Stimulated activated naive CD4-positive, alpha-beta T cell treated with Interleukin-2 at 50 U/mL for 16 hours (primary cell): ENCODE data around the gene NMRK2.
"Not testable (repeated sequence)": the region's sequence is repeated elsewhere in the genome, so short reads cannot be mapped to it uniquely, and the experiment has no call there.

Experiments
- DNase-seq: peaks from one replicate; lab custom pipeline; 2025; lab: John Stamatoyannopoulos, UW

Gene NMRK2, protein sequence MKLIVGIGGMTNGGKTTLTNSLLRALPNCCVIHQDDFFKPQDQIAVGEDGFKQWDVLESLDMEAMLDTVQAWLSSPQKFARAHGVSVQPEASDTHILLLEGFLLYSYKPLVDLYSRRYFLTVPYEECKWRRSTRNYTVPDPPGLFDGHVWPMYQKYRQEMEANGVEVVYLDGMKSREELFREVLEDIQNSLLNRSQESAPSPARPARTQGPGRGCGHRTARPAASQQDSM

DNA sequence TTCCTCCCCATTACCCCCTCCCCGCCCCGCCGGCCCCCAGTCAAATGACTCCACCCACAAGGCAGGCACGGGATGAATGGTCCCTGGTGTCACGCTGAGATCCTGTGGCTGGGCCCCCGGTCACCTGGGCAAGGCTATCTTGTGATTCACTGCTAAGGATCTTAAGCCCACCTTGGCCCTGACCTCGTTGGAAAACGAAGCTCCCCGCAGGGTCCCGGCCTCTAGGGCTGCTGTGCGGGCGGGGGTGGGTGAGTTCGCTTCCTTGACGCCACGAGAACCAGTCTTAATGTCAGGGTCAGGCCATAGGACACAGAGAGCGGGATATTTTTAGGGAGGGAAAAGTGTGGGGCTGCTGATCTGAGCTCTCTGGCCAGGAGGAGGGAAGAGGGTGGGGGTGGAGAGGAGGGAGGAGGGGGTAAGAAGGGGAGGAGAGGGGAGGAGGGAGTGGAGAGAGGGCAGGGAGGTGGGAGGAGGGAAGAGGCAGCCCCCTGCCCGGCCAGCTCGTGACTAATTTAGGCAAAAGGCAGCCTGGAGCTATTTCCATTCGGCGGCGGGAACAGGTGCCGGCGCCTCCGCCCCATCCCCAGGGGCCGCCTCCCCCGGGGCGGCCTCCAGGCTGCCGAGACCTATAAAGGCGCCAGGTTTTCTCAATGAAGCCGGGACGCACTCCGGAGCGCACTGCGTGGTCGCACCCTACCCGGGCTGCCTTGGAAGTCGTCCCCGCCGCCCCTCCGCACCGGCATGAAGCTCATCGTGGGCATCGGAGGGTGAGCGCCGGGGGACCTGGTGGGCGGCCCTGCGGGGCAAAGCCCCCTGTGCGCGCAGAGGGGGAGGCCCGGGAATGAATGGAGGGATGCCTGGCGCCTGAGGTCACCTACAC is at the start of gene NMRK2:
Gene NMRK2 (plus strand): TSS at position 139 of the 880 bp plus-strand sequence. CDS start 603 bp downstream, at position 742.
- no peak for DNase-seq

DNA sequence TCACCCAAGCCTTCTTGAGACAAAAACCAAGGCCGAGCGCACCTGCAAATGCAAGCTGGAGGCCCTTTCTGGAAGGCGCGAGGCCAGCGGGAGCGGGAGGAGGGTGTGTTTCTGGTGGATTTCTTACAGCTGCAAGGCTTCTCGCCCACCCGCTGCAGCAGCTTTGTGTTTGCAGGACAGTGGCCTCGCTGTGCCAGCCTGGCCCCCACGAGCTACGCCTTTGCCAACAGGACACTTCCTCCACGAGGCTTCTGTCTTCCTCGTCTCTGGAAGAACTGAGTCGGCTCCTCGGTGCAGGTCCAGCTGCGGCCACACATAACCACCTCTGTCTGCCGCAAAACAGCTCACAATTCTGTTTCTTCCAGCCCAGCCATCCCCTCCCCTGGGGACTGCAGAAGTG is 42.3 kb upstream of the NMRK2 start:
- DNase-seq: no peak

DNA sequence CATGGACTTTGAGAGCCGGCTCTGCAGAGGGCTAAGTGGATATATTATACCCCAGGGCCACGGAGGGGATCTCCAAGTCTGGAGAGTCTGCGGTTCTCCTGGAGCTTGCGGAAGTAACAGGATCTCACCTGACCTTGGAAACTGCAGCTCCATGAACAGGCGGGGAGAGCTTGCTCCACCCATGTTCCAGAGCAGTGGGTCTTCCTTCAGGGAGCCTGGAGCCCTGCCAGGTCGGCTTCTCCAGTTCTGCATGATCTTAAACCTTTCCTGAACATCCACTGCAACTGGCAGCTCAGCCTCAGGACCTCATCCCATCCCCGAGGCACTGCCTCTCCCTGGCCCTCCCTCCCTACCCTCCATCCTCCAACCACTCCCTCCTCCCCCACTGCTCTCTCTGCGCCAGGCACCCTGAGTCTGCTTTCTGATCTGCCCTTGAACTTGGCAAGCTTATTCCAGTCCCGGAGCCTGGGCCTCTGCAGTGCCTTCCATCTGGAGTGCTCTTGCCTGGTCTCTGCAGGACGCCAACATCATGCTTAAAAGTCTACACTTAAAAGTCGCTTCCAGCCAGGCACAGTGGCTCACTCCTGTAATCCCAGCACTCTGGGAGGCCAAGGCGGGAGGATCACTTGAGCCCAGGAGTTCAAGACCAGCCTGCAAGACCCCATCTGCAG is 39.2 kb upstream of the NMRK2 start:
- no peak for DNase-seq

DNA sequence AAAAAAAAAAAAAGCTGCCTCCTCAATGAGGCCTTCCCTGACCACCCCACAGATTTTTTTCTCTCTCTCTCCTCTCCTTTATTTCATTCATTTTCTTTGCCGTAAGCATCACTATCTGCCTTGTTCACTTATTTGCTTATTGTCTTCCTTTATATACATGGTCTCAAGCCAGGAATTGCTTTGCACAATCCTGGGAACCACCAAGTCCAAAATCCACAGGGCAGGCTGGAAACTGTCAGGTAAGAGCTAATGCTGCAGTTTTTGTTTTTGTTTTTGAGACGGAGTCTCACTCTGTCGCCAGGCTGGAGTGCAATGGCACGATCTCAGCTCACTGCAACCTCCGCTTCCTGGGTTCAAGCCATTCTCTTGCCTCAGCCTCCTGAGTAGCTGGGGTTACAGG is 37.9 kb upstream of the NMRK2 start:
- DNase-seq: not testable (repeated sequence)

DNA sequence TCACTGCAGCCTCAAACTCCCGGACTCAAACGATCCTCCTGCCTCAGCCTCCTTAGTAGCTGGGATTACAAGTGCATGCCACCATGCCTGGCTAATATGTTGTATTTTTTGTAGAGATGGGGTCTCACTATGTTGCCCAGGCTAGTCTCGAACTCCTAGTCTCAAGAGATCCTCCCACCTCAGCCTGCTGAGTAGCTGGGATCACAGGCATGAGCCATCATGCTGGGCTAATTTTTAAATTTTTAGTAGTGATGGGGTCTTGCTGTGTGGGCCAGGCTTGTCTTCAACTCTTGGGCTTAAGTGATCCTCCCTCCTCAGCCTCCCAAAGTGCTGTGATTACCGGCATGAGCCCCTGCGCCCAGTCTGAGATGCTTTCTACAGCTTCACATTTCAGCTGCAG is 37.1 kb upstream of the NMRK2 start:
- DNase-seq: no peak

DNA sequence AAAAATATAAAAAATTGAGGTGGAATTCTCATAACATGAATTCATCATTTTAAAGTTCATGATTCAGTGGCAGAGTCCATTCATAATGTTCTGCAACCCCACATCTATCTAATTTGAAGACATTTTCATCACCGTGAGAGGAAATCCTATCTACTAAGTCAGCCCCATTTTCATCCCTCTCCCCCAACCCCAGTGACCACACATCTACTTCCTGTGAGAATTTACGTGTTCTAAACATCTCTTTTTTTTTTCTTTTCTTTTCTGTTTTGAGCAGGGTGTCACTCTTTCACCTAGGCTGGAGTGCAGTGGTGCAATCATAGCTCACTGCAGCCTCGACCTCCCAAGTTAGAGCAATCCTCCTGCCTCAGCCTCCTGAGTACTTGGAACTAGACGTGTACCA is 34.9 kb upstream of the NMRK2 start:
- no peak for DNase-seq

DNA sequence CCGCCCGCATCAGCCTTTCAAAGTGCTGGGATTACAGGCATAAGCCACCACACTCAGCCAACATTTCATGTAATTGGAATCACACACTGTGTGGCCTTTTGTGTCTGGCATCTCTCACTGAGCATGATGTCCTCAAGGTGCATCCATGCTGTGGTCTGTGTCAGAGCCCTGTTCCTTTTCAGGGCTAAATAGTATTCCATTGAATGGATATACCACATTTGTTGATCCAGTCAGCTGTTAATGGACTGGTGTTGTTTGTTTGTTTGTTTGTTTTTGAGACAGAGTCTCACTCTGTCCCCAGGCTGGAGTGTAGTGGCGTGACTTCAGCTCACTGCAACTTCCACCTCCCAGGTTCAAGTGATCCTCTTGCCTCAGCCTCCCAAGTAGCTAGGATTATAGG is 34.4 kb upstream of the NMRK2 start:
- no peak for DNase-seq

DNA sequence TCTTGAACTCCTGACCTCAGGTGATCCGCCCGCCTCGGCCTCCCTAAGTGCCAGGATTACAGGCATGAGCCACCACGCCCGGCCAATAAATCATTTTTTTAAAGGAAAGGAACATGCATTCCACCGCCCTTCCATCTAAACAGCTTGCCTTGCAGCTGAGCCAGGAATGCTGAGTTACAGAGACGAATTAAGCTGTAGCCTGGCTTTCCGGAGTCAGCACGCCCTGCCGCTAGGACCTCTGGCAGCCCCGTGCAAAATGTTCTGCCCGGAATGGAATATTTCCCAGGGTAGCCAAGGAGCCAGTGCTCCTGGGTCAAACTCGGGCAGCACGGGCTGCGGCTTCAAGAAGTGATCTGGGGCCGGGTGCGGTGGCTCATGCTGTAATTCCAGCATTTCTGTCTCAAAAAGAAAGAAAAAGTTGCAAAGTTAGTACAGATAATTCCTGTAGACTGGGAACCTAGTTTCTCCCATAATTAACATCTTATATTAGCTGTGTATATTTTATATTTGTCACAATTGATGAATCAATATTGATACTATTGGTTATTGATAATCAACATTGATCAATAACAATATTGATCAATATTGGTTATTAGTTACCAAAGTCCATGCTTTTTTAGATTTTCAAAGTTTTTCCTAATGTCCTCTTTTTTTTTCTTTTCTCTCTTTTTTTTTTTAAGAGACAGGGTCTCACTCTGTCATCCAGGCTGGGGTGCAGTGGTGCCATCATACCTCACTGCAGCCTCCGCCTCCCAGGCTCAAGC is 33.2 kb upstream of the NMRK2 start:
- no peak for DNase-seq

DNA sequence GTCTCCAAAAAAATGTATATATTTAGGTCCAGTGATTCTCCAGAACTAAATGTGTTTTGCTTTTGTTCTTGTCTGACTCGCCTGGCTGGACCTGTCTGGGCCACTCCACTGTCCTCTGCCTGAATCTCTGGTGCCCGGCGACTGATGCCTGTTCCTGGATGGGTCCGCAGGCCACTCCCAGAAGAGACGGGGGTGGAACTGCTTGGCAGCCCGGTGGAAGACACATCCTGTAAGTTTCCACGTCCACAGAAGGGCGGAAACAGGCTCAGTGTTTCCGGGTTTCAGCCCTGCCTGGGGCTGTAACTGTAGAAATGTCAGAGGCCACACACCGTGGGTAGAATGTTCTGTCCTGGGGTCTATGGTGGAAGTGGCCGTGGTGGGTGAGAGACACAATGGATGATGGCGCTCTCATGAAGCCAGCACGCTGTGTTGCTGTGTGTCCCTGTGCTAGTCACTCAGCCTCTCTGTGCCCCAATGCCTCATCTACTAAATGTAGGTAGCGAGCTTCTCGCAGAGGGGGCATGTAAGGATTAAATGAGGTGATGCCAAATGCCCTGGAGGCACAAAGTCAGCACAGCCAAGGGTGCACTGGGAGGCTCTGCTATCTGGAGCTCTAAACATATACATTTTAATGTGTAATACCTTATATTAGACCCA is 30.4 kb upstream of the NMRK2 start:
- DNase-seq: no peak

DNA sequence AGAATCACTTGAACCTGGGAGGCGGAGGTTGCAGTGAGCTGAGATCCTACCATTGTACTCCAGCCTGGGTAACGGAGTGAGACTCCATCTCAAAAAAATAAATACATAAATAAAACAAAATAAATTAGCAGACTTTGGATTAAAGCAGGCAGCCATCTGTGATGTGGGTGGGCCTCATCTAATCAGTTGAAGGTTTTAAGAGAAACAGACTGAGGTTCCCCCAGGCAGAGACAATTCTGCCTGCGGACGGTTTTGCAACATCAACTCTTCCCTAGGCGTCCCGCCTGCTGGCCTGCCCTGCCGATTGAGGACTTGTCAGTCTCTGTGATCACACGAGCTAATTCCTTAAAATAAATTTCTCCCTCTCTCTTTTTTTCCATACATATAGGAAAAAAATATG is 28.6 kb upstream of the NMRK2 start:
- DNase-seq: no peak

DNA sequence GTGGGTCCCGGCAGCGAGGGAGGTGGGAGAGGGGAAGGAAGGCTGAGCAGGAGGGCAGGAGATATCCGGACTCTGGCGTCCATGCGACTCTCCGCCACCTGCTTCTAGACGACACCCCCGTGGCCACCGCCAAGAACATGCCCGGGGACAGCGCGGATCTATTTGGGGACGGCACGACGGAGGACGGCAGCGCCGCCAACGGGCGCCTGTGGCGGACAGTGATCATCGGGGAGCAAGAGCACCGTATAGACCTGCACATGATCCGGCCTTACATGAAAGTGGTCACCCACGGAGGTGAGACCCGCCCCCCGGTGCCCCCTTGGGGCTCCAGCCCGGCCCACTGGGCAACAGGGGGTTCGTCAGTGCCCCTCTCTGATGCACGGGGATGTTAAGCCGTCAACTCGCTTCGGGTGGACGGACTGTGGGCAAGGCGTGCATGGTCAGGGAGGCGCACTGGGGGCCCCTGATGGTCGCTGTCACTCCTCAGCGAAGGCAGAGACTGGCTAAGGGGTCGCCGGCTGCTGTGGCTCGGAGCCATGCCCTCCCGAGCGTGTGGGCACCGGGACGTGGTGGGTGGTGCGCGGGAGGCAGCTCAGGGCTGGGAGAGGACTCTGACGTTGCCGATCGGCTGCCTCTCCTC is 25.1 kb upstream of the NMRK2 start:
- DNase-seq: no peak

DNA sequence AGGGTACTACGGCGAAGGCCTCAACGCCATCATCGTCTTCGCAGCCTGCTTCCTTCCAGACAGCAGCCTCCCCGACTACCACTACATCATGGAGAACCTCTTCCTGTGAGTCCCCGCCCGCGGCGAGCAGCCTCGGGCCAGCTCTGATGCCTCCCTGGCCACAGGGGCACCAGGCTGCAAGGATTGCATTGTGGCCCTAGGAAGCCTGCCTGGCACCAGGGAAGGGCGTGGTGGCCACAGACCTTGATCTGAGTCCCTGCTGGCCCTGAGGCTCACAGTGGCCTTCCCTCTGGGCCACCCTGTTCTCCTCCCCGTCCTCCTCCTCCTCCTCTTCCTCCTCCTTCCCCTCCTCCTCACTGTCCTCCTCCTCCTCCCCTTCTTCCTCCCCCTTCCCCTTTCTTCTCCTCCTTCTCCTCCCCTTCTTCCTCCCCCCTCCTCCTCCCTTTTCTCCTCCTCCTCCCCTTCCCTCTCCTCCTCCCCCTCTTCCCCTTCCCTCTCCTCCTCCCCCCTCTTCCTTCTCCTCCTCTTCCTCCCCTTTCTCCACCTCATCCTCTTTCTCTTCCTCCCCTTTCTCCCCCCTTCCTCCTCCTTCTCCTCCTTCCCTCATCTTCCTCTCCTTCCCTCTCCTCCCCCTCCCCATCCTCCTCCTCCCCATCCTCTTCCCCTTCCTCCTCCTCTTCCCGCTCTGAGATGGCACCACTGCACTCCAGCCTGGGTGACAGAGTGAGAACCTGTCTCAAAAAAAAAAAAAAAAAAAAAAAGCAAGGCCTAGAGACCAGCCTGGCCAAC is 24.4 kb upstream of the NMRK2 start:
- DNase-seq: no peak

DNA sequence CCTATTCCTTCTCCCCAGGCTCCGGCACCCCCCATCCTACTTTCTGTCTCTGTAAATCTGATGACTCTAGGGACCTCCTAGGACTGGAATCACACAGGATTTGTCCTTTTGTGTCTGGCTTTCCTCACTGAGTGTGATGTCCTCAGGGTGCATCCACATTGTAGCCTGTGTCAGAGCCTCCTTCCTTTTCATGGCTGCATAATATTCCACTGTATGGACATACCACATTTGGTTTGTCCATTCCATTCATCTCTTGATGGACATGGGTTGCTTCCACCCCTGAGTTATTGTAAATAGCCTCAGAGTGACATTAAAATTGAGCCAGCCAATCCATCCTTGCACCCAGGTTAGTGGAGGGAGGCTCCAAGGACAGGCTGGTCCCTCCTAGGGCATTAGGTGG is 22.8 kb upstream of the NMRK2 start:
- DNase-seq: no peak

DNA sequence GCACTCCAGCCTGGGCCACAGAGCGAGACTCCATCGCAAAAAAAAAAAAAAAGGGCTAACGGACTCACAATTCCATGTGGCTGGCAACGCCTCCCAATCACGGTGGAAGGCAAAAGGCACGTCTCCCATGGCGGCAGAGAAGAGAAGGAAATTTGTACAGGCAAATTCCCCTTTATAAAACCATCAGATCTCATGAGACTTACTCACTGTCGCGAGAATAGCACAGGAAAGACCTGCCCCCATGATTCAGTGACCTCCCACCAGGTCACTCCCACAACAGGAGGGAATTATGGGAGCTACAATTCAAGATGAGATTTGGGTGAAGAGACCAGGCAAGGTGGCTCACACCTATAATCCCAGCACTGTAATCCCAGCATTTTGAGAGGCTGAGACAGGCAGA is 18.7 kb upstream of the NMRK2 start:
- no peak for DNase-seq

DNA sequence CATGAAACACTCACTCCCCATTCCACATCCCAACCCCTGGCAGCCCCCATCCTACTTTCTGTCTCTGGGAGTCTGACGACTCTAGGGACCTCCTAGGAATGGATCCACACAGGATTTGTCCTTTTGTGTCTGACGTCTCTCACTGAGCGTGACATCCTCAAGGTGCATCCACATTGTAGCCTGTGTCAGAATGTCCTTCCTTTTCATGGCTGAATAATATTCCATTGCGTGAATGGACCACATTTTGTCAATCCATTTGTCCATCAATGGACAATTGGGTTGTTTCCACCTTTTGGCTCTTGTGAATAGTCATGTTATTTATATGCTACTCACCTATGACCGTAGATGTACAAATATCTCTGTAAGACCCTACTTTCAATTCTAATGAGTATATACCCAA is 16.8 kb upstream of the NMRK2 start:
- DNase-seq: no peak

DNA sequence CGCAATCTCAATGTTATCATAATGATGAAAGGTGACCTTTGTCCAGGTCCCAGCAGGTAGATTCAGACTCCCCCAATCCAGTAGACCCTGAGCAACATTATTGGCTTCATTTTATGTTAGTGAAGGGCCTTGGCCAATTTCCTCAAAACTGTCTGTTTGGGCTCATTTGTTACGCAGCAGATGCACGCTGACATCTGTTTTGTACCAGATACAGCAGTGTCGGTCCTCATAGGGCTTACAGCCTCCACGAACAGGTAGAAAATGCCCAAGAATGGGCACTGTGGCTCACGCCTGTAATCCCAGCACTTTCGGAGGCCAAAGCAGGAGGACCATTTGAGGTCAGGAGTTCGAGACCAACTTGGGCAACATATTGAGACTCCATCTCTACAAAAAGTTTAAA is 13.1 kb upstream of the NMRK2 start:
- no peak for DNase-seq

DNA sequence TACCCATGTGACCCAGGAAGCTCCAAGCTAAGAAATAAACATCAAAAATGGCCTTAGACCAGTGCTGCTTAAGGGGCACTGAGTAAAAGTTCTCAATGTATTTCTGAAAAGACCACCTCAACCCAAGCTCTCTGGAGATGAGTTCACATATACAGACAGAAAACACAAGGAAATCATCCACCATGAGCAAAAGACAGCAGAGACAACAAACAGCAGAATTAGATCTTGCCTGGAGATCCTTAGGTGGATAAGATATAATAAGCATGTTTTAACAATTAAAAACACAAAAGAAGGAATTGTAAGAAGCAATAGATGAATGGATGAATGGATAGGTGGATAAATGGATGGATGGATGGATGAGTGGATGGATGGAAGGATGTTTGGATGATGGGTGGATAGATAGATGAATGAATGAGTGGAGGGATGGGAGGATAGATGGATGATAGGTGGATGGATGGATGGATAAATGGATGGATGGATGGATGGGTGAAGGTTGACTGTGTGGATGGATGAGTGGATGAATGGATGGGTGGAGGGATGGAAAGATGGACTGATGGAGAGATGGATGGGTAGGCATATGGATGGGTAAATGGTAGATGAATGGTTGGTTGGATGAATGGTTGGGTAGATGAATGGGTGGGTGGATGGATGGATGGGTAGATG is 9.6 kb upstream of the NMRK2 start:
- DNase-seq: no peak

DNA sequence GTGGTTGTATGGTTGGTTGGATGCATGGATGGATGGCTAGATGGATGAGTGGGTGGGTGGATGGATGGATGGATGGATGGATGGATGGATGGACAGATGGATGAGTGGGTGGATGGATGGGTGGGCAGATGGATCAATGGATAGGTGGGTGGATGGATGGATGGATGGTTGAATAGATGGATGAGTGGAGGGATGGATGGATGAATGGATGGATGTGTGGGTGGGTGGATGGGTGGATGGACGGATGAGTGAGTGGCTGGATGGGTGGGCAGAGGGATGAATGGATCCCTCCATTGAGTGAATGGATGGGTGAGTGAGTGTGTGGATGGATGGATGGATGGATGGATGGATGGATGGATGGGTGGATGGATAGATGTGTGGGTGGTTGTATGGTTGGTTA is 9.0 kb upstream of the NMRK2 start:
- no peak for DNase-seq

DNA sequence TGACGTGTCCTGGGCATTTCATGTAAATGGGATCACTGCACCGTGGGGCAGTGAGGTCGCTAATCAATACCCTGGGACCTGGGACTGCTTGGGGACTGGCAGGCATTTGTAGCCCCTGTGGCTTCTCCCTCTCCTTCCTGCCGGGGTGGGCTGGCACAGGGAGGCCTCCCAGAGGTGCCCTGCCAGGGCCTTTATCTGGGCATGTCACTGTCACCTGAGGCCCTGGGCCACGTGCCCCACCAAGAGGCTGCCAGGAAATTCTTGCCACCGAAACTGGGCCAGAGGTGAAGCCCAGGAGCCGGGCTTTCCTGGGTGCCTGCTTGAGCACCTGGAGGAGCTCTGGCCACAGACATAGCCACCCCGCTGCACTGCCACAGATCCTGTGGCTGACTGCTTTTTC is 1.8 kb upstream of the NMRK2 start:
- DNase-seq: no peak
